NCI-H526 (cell line): ENCODE data around the gene SLC22A17.

Source experiments
- DNase-seq, 2 experiments: peaks; one replicate each; lab custom pipeline; 2025; lab: John Stamatoyannopoulos, UW

The SLC22A17 gene

GRCh38 chr14:23361763-23362162, 9.1 kb upstream of the SLC22A17 start:
- DNase-seq, result no peak

DNA sequence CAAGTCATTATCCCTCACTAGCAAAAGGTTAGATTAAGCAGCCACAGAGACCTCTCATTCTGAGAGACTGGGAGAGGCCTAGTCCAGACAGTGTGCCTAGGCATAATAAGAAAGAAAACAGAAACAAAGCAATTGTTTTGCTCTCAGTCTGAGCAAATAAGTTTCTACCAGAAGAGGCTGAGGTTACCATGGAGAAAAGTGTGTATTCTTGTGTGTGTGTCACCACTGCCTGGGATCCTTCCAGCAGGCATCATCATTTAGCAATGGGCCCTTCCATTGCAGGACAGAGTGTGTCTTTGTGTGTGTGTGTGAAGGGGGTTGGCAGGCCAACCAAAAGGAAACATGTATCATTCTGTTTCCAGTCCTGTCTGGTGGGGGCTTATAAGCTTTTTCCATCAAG, 8.6 kb upstream of the SLC22A17 start:
- no peak for DNase-seq

- no peak for DNase-seq
Measured at GRCh38 chr14:23360496-23360895, 7.8 kb upstream of the SLC22A17 start.

DNA sequence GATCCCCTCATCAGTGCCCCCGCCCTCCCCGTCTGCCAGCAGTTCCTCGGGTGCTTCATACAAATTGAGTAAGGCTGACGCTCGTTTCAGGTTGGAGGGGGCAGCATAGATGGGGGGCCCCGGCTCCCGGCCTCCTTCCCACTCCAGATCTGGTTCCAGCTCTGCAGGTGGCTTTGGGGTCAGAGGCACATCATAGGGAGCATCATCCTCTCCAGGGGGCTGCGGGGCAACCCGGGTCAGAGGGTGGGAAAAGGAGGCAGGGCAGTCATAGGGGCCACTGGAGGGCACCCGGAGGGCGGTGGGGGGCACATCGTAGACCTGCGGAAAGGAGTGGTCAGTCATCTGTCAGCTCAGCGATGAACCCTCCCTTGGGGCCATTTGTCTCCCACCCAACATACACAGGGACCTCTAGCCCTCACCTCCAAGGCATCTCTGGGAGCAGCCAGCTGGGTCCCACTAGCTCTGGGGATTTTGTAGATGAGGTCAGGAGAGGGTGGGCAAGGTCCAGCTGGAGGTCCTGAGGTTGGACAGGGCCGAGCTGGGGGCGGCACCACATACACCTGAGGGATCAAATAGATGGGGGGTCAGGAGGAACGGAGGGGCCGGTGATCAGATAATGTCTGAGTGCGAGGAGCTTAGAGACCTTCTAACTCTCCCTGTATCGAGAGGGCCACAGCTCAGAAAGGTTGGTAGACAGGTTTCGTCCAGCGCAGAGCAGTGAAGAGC, 7.2 kb upstream of the SLC22A17 start:
- no peak for DNase-seq

DNA sequence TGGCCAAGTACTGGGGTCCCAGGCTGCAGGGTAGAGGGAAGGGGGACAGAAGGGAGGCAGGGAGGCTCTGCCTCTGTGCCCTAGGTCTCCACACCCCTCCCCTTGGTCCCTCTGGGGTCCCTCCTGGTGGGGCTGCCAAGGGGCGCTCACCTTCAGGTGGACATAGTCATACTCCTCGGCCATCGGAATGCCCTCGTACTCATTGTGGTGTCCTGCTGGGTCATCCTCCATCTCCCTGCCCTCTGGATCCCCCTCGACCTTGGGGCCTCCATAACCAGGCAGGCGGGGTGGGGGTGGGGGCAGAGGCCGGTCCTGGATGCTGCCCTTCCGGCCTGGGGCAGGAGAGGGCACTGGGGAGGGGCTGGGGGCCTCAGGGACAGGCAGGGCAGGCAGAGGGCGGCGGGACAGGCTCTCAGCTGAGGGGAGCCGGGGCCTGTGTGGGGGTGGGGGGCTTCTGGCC, 6.5 kb upstream of the SLC22A17 start:
- DNase-seq, result no peak

DNA sequence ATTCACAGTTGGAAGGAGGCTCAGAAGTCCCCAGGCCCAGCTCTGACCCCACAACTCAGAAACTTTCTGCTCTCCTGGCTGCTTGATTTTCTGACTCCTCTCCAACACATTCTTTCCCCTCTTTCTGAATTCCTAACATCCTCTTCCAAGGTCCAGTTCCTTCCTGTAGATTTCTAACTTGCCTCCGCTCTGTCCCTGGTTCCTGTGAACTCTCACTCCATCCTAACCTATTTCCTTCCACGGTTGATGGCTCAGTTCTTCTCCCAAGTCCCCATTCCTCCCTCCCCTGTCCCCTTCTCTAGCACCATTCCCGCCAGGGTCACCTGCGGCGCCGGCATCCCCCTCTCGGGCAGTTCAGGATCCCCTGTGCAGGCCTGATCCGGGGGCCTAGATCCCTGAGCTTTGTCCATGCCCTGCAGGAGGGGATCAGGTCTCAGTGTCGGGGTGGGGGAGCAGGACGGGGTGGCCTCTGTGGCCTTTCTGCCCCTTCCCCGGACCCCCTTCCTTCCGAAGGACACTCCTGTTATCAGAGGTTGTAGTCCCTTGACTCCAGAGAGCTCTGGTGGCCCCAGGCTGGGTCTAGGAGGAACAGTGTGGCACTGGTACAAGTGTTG, 6.0 kb upstream of the SLC22A17 start:
- no peak for DNase-seq

DNA sequence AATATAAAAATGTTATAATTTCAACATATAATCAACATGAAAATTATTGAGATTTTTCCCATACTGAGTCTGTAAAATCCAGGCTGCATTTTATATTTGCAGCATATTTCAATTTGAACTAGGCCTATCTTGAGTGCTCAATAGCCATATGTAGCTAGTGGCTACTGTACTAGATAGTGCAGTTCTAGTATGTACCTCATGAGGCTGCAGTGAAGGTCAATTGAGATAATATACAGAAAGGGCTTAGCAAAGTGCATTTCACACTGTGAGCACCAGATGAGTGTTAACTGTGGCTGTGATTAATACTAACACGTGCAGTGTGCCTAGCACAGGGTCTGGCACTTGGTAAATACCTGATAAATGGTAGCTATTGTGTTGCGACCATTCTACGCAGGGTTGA, 5.4 kb upstream of the SLC22A17 start:
- DNase-seq, result no peak

DNA sequence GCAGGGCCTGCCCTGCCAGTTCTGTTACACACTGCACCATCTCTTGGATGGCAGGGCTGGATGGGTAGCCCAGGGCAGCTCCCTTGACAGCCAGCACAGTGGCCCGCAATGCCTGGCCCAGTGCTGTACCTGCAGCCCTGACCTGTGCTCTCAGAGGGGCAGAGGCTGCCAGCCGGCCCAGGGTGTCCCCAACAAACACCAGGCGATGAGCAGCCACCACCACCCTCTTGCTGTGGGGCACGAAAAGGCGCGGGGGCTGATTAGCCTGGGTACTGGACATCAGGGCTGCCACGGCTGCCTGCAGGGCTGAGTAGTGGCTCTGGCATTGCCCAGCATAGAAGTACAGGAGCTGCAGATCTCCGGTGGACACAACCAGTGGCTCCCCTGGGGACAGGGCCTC, 4.6 kb upstream of the SLC22A17 start:
- DNase-seq, result no peak

DNA sequence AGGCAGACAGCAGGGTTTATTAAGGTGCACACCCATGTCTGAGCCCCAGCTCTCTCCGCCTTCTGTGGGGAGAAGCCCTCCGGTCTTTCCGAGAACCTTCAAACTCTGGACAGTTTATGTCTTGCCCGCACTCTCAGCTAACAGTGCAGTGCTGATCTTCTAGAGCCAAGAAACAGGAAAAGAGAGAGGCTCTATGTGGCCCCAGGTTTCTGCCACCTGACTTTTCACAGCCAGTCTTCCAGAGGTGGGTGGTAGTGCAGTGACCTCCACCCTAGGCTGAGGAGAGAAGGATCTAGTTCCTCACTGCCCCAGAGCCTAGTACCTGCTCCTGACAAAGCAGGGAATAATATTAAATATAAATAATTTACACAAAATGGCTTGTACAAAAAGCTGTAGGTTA, 4.0 kb upstream of the SLC22A17 start:
- DNase-seq, result no peak

GRCh38 chr14:23355871-23356435, 3.3 kb upstream of the SLC22A17 start:
- DNase-seq, result no peak

DNA sequence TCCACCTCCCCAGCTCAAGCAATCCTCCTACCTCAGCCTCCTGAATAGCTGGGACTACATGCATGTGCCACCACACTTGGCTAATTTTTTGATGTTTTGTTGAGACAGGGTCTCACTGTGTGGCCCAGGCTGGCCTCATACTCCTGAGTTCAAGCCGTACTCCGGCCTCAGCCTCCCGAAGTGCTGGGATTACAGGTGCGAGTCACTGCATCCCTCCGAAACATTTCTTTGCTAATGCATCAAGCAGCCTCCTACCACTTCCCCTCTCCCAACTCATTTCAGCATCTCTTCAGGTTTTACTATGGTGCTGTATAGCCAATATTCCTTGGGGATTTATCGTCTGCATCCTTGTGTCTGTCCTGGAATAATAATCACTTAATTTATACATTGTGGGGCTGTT, 2.3 kb upstream of the SLC22A17 start:
- DNase-seq, result no peak

DNA sequence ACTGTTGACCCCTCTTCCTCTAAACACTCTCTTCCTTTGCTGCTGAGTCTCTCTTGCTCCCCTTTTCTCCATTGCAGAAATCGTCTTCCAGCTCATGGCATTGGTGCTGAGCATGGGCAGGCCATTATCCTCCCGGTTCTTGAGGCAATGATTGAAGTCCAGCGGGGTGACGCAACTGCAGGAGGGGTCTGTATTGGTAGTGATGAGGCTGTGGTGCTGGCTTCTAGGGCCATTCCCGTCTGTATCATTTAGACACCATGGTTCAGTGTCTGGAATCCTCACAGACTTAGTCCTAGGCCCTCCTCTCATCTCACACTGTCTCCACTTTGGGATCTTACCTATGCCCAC, 720 bp upstream of the SLC22A17 start:
- DNase-seq, result no peak

- peak in 1 of 2 experiments; percentile 61 for DNase-seq
Measured at GRCh38 chr14:23351681-23352505, 794 bp downstream of the SLC22A17 start.

DNA sequence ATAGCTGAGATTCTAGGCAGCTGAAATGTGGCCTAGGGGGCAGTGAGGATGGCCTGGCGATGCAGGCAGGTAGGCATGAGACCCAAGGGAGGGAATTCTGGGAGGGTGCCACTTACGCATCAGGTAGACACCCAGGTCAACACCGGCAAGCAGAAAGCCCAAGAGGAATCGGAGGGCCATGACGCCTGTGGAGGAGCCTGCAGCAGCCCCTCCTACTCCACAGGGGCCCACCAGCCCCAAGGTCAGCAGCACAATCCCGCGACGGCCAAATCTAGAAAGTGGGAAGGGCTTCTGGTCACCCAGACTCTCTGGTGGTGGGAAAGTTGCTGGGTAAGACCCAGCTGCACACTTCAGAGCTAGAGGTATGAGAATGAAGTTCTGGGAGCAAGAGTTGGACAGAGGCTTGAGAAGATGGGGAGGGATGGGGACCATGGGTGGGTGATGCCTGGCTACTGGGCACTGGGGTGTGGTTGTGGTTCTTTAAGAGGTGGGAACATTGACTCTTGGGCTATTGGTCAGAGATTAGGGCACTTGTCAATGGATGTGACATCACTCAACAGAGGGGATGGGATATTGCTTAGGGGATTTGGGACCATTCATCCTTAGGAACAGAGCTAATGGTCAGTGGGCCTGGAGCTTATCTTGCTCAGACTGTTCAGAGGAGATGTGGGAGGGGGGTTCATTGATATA, 3.4 kb downstream of the SLC22A17 start:
- no peak for DNase-seq

DNA sequence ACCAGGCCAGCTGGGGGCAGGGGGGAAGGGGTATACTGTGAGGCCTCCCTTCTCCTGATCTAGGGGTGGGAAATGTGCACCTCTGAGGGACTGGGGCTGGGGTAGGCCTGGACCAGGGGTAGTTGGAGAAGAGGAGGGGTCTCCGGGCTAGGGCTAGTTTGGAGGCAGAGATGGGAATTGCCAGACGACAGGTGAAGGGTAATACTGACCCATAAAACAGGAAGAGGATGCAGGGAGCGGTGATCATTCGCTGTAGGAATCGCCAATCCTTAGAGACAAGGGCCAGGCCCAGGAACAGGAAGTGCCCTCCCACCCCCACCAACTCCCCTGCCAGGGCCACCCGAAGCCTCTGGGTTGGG, 4.4 kb downstream of the SLC22A17 start:
- DNase-seq, result no peak

DNA sequence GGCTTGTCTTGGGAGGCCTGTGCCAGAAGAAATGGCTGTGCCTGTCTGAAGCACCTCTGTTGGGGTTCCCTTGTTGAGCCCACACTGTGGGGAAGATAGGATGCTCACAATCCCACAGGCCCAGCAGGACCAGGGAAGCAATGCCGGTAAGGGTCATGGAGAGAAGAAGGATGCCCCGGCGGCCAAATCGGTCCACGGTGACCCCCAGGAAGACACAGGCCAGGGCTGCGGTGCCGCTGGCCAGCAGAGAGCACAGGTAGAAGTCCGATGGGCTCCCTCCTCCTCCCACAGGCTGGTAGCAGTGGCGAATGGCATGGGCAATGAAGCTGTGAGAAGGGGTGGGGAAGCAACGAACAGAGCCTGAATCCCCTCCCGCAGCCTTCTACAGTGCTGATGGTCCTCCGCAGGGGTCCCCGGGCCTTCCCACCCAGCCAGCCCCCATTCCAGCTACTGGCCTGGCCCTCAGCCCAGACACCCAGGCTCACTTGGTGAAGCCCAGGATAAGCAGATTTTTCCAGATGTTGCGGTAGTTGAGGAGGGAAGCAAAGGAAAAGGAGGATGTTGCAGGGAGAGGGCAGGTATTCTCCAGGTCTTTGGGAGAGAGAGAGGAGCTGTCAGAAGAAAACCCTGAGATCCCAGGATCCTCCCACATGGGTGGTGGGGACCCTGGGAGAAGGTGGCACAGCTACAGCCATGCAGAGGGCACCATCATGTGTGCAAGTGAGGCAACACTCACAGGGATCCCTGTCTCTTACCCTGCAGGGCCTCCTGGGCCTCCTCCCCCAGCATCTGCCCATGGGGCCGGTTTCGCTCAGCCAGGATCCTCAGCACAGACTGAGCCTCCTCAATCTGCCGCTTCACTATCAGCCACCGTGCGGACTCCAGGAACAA, 5.0 kb downstream of the SLC22A17 start:
- no peak for DNase-seq

GRCh38 chr14:23346693-23347405, 5.8 kb downstream of the SLC22A17 start:
- no peak for DNase-seq

DNA sequence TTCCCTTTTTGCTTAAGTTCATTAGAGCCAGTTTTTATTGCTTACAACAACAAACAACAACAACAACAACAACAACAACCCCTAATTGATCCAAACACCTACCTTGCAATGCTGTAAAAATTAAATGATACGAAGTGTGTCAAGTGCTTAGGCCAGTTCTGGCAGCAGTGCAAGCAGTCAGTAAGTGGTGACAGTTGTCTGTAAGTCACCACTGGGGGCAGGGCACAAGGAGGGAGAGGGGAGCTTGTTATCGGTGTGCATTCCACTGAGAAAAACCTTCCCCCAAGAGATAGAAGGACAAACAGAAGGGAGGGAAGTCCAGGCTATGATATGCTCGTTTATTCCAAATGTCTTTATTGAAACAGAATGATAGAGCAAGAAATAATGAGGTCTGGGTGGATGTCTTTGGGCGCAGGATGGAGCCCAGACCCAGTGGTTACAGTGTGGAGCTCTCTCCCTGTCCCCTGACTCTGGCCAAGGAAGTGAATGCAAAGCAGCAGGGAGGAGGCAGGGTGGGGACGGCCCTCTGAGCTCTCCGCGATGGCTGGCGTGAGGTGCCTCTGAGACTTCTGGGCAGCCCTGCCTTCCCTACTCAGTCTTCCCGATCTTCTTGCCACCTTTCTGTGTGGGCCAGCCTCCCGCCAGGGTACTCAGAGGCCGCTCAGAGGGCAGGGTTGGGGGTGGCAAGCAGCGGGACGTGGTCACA, 6.5 kb downstream of the SLC22A17 start:
- no peak for DNase-seq

- DNase-seq, result no peak
Measured at GRCh38 chr14:23344481-23344880, 8.2 kb downstream of the SLC22A17 start.
